GM12874 (cell line): ENCODE data around the gene SSTR4.

Source experiments
- TF ChIP-seq, protein P1 (sequence below): IDR thresholded peaks from 2 replicates; pipeline ENCODE4 v1.5.1; 2011; ENCODE audit warnings: low read depth, mild to moderate bottlenecking, control low read depth, low read length, moderate library complexity; ENCODE audit not compliant: insufficient read depth

Gene SSTR4, protein sequence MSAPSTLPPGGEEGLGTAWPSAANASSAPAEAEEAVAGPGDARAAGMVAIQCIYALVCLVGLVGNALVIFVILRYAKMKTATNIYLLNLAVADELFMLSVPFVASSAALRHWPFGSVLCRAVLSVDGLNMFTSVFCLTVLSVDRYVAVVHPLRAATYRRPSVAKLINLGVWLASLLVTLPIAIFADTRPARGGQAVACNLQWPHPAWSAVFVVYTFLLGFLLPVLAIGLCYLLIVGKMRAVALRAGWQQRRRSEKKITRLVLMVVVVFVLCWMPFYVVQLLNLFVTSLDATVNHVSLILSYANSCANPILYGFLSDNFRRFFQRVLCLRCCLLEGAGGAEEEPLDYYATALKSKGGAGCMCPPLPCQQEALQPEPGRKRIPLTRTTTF

DNA sequence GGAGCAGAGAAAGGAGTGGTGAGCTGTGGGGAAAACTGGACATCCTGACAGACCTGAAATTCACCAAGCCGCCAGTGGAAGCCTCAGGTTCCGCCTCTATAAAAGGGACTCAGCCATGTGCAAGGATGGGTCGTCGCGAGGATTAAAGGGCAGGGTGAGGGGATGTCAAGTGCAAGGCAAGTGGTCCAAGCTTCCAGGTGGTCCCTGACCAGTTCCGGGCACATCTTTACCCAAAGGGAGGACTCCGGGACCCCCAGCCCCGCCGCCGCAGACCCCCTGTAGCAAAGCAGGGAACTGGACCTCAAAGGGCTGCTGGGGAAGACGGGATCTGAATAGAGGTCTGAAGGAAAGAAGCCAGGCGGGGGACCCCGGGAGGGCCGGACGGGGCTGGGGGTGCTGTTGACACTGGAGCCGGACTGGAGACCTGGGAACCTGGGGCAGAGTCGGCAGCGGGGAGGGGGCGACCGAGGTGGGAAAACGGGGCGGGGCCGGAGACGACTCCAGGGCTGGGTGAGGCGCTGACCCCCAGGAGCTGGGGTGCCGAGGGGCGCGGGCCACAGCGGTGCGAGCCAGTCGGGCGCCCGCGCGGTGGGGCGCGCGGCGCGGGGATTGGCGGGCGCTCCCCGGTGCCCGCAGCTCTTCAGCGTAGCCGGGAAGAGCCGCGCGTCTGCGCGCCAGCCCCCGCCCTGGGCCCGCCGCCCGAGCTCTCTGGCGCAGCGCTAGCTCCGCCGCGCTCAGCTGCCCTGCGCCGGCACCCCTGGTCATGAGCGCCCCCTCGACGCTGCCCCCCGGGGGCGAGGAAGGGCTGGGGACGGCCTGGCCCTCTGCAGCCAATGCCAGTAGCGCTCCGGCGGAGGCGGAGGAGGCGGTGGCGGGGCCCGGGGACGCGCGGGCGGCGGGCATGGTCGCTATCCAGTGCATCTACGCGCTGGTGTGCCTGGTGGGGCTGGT is at the start of gene SSTR4:
Gene SSTR4, plus strand, starts transcription at position 592 of the 951 bp plus-strand sequence. Its CDS starts 172 bp downstream, at position 764.
- TF ChIP-seq, protein P1, sequence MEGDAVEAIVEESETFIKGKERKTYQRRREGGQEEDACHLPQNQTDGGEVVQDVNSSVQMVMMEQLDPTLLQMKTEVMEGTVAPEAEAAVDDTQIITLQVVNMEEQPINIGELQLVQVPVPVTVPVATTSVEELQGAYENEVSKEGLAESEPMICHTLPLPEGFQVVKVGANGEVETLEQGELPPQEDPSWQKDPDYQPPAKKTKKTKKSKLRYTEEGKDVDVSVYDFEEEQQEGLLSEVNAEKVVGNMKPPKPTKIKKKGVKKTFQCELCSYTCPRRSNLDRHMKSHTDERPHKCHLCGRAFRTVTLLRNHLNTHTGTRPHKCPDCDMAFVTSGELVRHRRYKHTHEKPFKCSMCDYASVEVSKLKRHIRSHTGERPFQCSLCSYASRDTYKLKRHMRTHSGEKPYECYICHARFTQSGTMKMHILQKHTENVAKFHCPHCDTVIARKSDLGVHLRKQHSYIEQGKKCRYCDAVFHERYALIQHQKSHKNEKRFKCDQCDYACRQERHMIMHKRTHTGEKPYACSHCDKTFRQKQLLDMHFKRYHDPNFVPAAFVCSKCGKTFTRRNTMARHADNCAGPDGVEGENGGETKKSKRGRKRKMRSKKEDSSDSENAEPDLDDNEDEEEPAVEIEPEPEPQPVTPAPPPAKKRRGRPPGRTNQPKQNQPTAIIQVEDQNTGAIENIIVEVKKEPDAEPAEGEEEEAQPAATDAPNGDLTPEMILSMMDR: no peak

DNA sequence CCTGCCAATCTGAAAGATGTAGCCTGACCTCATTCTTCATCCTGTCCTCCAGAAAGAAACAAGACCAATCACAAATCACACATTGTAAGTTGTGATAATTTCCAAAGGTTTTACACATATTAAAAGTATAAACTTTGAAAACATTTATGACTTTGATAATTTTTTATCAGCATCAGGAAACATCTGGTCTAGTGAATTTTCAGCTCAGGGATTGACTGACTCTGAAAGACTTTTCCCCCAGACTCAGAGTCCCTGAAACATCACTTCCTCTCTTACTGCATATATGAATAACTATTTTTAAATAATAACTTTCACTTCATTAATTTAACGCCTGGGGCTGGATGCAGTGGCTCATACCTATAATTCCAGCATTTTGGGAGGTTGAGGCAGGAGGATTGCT is 48.5 kb upstream of the SSTR4 start:
- TF ChIP-seq, protein P1: no peak

DNA sequence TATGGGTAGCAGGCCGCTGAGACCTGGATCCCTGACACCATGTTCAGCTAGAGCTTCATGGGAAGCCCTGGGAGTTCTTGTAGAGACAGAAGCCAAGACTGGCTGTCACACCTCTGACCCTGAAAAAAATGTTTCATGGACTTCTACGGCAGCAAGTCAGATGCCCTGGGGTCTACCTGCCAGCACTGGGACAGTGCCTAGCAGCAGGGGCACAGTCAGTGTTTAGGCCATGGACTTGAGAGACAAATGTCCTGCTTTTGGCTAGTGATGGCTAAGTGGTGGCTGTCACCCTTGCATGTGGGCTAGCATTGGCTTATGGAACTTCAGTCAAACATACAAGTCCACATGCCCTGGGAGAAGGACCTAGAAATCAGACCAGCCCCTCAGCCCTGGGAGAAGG is 41.3 kb upstream of the SSTR4 start:
- TF ChIP-seq, protein P1: no peak

DNA sequence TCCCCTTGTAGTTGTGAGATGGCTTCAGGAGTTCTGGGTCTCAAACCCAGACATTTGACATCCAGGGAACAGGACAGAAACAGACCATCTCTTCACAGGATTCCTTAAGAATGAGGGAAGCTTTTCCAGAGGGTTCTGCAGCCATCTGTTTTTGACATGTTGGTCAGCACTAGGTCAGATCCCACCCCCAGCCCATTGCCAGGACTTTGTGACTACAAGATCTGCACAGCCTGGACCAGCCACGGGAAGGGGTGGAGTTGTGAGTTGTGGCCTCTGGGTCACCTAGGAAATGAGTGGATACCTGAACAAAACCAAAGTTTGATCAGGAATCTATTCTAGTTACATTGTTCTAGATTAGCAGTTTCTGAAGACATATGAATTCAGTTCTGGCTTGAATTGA is 39.2 kb upstream of the SSTR4 start:
- TF ChIP-seq, protein P1: no peak

DNA sequence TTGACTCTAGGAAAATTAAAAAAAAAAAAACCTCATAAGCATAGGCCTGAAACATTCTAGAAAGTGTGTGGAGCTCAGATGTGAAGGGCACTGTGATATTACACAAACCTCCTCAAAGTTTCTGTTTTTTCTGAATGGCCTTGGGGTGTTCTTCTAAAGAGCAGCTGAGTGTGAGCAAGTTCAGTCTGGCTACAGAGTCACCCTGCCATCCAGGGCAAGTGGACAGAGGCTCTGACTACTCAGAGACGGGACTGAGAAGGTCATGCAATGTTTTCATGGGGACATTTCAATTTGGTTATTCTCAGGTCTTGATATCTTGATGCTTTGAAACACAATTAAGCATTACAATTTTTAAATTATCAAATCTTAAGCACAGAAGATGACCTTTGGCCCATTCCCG is 36.6 kb upstream of the SSTR4 start:
- TF ChIP-seq, protein P1: no peak

DNA sequence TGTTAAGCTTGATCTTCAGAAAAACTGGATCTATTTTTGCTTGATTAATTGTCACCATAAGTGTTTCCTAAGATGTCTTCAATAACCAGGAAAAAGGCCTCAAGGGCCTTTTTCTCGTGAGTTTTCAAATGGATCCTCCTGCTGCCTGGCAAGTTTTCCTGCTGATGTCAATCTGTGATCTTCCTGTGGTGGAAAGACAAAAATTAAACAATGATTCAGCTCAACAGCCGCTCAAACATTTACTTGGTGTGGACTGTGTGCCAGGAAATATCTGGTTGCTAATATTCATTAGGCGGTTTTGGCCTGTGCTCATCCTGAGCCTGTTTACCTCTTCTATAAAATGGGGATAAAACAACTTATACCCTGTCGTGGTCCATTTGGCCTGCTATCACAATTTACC is 35.4 kb upstream of the SSTR4 start:
- TF ChIP-seq, protein P1: no peak
